ENCODE measurements around the gene COPS3.
"Not testable (repeated sequence)": the region's sequence is repeated elsewhere in the genome, so short reads cannot be mapped to it uniquely, and the experiment has no call there.

Gene COPS3

DNA sequence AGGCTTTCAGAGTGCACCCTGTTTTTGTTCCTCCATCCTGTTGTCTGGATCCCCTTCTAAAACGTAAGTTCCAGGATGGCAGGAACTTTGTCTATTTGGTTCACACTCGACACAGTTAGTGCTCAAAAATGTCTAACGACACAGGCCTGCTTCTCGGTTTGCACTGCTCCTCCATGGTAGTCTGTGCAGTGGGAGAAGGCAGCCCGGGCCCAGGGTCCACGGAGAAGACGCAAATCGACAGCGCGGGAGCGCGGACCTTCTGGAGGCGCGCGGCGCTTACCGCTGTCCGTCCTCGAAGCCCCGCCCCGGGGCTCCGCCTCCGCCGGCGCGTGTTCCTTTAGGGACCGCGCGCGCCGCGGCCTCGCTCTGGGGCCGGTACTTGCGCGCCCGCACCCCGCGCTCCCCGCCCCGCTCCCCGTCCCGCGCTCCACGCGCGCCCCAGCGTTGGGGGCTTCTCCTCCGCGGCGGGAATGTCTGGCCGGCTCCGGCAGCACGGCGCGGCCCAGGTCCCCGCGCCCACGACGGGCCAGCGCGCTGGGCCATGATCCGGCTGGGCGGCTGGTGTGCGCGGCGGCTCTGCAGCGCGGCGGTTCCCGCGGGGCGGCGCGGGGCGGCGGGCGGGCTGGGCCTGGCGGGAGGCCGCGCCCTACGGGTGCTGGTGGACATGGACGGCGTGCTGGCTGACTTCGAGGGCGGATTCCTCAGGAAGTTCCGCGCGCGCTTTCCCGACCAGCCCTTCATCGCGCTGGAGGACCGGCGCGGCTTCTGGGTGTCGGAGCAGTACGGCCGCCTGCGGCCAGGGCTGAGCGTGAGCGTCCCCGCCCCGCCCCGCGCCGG lies 22.2 kb upstream of the COPS3 start, which contains the start of gene NT5M:
NT5M (plus strand) TSS at position 364 of the 837 bp plus-strand sequence; CDS start at position 542, 178 bp downstream.
- DNase-seq (ENCODE audit: low read depth in 2 of 3, low spot score in 2 of 3), result peak; percentile 36 to 60 (median 52)

- DNase-seq (ENCODE audit: low read depth in 2 of 3, low spot score in 2 of 3), result not testable (repeated sequence)
Observed at GRCh38 chr17:17301659-17302058, 20.6 kb upstream of the COPS3 start.

DNA sequence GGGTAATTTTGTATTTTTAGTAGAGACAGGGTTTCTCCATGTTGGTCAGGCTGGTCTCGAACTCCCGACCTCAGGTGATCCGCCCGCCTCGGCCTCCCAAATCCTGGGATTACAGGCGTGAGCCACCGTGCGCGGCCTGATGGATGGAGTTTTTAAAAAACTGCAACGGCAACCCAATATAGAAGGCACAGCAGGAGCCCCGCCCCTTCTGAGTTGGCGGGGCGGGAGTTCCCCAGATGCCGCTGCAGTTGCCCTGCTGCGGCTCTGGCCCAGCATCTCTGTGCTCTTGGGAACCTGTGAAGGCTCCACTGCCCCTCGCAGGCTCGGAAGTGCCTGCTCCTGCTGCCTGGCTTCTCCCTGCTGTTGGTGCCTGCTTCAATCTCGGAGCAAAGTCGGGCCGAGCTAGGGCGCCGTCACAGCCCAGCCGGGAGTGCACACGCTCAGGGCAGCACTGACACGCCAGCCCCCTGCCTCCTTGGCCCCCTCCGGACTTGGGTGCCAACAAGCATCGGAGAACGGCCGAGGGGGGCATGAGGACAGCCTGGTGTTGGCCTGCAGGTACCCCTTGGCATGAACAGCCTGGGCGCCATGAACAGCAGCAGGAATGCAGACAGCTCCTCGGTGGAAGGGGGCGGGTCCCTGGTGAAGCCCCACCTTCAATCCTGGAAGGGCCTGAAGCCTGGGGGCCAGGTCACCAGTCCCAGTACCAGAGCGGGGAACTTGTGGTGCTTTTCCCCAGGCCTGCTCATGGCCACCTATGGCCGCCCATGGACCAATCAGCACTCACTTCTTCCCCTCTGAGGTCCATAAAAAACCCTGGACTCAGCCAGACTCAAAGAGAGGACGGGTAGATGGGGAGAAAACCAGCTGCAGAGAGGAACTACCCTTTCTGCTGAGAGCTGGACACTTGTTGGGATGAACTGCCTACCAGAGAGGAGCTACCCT lies 19.9 kb upstream of the COPS3 start:
- no peak for DNase-seq (ENCODE audit: low read depth in 2 of 3, low spot score in 2 of 3)

GRCh38 chr17:17298108-17298507 lies 17.1 kb upstream of the COPS3 start:
- DNase-seq (ENCODE audit: low read depth in 2 of 3, low spot score in 2 of 3), result no peak

GRCh38 chr17:17297217-17297616 lies 16.2 kb upstream of the COPS3 start:
- DNase-seq (ENCODE audit: low read depth in 2 of 3, low spot score in 2 of 3), result no peak

GRCh38 chr17:17295141-17295540 lies 14.1 kb upstream of the COPS3 start:
- DNase-seq (ENCODE audit: low read depth in 2 of 3, low spot score in 2 of 3), result no peak

DNA sequence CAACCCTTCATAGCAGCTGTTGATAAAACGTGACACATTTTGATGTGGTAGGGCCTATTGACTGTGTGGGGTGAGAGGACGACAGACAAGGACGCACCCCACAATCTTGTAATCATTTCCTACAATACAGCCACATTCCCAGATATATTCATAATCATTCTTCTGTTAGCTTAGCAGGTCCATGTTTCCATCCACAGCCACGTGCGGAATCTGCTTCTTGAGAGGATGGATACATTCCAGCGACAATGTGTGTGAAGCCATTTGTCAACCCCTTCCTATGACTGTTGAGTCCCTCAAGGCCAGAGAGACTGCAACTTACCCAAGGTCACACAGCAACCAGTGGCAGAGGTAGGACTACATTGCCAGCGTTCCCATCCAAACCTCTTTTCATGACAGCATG lies 8.7 kb upstream of the COPS3 start:
- DNase-seq (ENCODE audit: low read depth in 2 of 3, low spot score in 2 of 3), result no peak

DNA sequence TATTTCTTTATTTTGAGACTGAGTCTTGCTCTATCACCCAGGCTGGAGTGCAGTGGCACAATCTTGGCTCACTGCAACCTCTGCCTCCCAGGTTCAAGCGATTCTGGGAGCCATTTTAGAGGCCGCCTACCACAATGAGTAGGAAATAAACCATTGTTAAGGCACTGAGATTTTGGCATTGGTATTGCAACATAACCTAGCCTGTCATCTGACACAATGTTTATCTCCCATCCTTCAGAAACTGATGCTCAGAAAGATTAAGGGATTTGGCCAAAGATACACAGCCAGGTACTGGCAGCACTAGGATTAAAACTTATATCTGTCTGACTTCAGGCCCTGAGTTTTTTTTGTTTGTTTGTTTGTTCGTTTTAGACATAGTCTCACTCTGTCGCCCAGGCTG lies 8.0 kb upstream of the COPS3 start:
- no peak for DNase-seq (ENCODE audit: low read depth in 2 of 3, low spot score in 2 of 3)

DNA sequence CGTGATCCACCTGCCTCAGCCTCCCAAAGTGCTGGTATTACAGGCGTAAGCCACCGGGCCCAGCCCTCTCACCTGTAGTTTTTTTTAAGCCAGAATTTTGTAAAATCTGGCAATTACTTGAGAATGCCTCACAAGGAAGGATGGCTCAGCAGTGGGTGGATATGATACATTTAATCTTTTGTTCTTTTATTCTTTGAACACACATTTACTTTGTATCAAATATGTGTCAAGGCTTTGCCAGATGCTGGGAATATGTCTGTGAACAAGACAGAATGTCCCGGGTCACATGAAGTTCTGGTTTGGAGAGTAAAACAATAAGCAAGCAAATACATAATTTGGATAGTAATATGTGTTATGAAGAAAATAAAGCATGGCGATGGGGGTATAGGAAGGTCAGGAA lies 4.9 kb upstream of the COPS3 start:
- DNase-seq (ENCODE audit: low read depth in 2 of 3, low spot score in 2 of 3), result no peak

- no peak for DNase-seq (ENCODE audit: low read depth in 2 of 3, low spot score in 2 of 3)
Observed at GRCh38 chr17:17279316-17279715, 1.7 kb downstream of the COPS3 start.

DNA sequence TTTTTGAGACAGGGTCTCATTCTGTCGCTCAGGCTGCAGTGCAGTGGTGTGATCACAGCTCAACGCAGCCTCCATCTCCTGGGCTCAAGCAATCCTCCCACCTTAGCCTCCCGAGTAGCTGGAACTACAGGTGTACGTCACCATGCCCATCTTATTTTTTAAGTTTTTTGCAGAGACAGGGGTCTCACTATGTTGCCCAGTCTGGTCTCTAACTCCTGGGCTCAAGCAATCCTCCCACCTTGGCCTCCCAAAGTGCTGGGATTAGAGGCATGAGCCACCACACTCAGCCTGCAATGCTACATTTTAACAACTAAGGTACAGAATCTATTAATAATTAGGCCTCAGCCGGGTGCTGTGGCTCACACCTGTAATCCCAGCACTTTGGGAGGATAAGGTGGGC lies 3.6 kb downstream of the COPS3 start:
- DNase-seq (ENCODE audit: low read depth in 2 of 3, low spot score in 2 of 3), result not testable (repeated sequence)

DNA sequence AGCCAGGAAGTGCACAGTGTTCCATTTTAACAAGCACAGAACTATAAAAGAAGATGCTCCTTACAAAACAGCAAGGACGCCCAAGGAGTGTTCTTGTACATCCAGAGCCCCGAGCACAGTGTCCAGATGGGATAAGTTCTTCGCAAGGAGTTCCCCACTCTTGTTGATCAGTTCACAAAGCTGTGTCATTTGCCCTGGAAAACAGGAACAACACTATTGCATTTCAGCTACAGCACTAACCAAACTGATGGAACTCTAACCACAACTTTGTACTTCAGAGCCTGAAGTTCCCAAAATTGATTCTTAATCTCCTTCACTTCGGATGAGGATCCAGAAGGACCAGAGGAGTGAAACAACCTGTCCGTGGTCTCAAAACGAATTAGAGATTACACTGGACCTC lies 5.1 kb downstream of the COPS3 start:
- no peak for DNase-seq (ENCODE audit: low read depth in 2 of 3, low spot score in 2 of 3)

DNA sequence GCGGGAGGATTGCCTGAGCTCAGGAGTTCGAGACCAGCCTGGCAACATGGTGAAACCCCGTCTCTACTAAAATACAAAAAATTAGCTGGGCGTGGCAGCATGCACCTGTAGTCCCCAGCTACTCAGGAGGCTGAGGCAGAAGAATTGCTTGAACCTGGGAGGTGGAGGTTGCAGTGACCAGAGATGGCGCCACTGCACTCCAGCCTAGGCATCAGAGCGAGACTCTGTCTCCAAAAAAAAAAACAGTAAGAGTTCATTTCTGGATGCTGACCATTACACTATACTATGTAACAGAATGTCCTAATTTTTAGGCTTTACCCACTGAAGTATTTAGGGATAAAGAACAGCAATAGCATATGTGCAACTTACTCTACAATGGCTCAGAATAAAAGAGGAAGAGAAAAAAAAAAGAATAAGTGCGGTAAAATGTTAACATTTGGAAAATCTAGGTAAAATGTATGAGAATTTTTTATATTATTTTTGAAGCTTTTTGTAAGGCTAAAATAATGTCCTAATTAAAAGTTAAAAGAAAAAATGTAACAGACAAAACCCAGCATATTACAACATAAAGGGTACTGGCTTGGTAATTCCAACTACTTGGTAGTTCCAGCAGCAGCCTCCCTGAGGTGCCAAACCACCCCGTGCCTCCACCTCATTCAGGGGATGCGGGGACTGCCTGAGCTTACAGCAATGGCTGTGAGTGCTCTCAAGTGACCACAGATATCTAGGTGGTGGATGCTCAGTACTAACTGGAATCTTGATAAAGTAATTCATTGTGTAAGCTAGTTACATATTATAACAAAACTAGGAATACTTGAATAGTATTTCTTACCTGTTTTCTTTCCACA lies 10.9 kb downstream of the COPS3 start:
- no peak for DNase-seq (ENCODE audit: low read depth in 2 of 3, low spot score in 2 of 3)

- DNase-seq (ENCODE audit: low read depth in 2 of 3, low spot score in 2 of 3), result no peak
Observed at GRCh38 chr17:17264430-17264829, 16.6 kb downstream of the COPS3 start.

- no peak for DNase-seq (ENCODE audit: low read depth in 2 of 3, low spot score in 2 of 3)
Observed at GRCh38 chr17:17258998-17259397, 22.0 kb downstream of the COPS3 start.

GRCh38 chr17:17258011-17258410 lies 23.0 kb downstream of the COPS3 start:
- no peak for DNase-seq (ENCODE audit: low read depth in 2 of 3, low spot score in 2 of 3)

DNA sequence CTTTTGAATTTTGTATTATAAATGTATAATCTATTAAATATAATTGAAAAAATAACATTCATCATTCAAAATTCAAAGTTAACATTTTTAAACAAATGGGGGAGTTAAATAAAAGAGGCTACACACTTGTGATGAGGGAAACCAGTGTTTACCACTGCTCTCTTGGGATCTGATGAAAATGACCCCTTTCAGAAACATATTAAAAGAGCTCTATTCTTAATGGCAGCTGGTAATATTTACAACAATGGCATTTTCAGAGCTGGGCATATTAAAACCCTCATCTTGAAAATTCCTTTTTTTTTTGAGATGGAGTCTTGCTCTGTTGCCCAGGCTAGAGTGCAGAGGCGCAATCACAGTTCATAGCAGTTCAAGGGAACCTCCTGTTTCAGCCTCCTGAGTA lies 24.7 kb downstream of the COPS3 start:
- no peak for DNase-seq (ENCODE audit: low read depth in 2 of 3, low spot score in 2 of 3)

GRCh38 chr17:17255689-17256088 lies 25.4 kb downstream of the COPS3 start:
- DNase-seq (ENCODE audit: low read depth in 2 of 3, low spot score in 2 of 3), result not testable (repeated sequence)

DNA sequence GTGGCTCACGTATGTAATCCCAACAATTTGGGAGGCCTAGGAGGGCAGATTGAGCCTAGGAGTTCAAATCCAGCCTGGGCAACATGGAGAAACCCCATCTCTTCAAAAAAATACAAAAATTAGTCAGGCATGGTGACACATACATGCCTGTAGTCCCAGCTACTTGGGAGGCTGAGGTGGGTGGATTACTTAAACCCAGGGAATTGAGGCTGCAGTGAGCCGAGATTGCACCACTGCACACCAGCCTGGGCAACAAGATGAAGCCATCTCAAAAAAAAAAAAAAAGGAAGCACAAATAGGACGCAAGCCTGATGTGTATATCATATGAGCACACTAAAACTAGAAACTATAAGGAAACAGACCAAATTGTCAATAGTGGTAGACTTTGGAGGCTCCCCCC lies 27.0 kb downstream of the COPS3 start:
- no peak for DNase-seq (ENCODE audit: low read depth in 2 of 3, low spot score in 2 of 3)

DNA sequence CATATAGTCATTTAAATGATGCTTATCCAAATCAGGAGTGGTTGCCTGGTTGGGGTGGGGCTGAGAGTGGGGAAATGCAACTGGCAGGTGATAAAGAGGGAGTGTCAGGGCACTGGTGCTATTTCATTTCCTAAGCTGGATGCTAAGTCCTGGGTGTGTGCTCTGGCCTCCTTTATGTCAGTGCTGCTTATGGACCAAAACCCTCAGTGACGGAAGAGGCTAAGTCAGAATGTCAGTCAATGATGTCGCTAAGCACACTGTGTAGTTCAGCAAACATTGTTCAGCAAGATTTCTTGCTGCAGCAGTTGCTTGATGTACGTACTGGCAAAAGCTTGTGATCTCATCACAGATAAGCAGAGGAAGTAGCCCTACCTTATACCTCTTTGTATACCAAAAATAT lies 27.6 kb downstream of the COPS3 start:
- DNase-seq (ENCODE audit: low read depth in 2 of 3, low spot score in 2 of 3), result no peak

DNA sequence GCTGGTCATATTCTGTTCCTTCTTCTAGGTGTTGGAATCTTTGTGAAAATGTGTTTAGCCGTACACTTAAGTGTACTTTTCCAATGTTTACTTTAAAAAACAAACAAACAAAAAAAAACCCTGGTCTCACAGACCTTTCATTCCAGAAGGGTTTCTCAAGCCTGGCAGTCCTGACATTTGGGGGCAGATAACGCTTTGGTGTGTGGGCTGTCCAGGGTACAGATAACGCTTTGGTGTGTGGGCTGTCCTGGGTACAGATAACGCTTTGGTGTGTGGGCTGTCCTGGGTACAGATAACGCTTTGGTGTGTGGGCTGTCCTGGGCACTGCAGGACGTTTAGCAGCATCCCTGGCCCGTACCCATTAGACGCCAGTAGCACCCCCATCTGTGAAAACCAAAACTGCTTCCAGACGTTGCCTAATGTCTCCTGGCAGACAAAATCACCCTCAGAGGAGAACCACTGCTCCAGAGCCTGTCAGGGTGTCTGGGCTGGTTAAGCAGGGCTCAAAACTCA lies 28.8 kb downstream of the COPS3 start:
- no peak for DNase-seq (ENCODE audit: low read depth in 2 of 3, low spot score in 2 of 3)
